Lung (tissue), 12 donors: ENCODE measurements around the gene SLC22A5. TPM values are rescaled to one million over a fixed set of nuclear protein-coding genes. Genes with fewer than 3 reads are reported as not detected.

Experiments used
- ATAC-seq: fragments of 200-7000 bp; cut with Tn5 transposase; one replicate; pipeline ENCODE4 v1.9.1; 2020; ENCODE audit warnings: moderate number of reproducible peaks; ENCODE audit not compliant: insufficient read depth, low FRiP score
- DNase-seq, 3 donors: peaks; one replicate each; pipeline ENCODE4 v3.0.0-alpha.2; 2013 to 2017
- H3K27ac ChIP-seq, 2 donors: one replicate each; pipeline ENCODE4 v1.5.1; 2013; ENCODE audit warnings: mild to moderate bottlenecking in 2 of 2, moderate library complexity in 2 of 2, control low read depth in 1 of 2, inconsistent platforms in 1 of 2, low read depth in 1 of 2, low read length in 1 of 2
- H3K27me3 ChIP-seq, 3 donors: one replicate each; pipeline ENCODE4 v1.5.1; 2013; ENCODE audit warnings: low read length in 2 of 3; ENCODE audit not compliant: control insufficient read depth in 3 of 3, insufficient read depth in 3 of 3
- H3K36me3 ChIP-seq, 4 donors: one replicate each; pipeline ENCODE4 v1.5.1; 2013; ENCODE audit warnings: low read length in 4 of 4, mild to moderate bottlenecking in 1 of 4, moderate library complexity in 1 of 4; ENCODE audit not compliant: control insufficient read depth in 4 of 4, insufficient read depth in 4 of 4
- H3K4me1 ChIP-seq, 5 donors: one replicate each; pipeline ENCODE4 v1.5.1; 2013; ENCODE audit warnings: low read length in 5 of 5, mild to moderate bottlenecking in 2 of 5, moderate library complexity in 1 of 5; ENCODE audit not compliant: control insufficient read depth in 5 of 5, insufficient read depth in 5 of 5
- H3K4me3 ChIP-seq: one replicate; pipeline ENCODE4 v1.5.1; 2013; ENCODE audit warnings: mild to moderate bottlenecking, control low read depth, moderate library complexity
- H3K9ac ChIP-seq, 2 donors: one replicate each; pipeline ENCODE4 v1.5.1; 2013; ENCODE audit warnings: low read length in 2 of 2, control low read depth in 1 of 2; ENCODE audit not compliant: insufficient read depth in 1 of 2
- H3K9me3 ChIP-seq, 4 donors: one replicate each; pipeline ENCODE4 v1.5.1; 2013; ENCODE audit warnings: low read length in 3 of 4, mild to moderate bottlenecking in 1 of 4, moderate library complexity in 1 of 4; ENCODE audit not compliant: control insufficient read depth in 4 of 4, insufficient read depth in 3 of 4
- WGBS, 2 donors: extraction: QIAGEN DNeasy Blood & Tissue Kit; methylation state at CpG; one replicate each; pipeline ENCODE4 v1.1.7; 2013; 5-methylcytosine and 5-hydroxymethylcytosine counted together
- polyA plus RNA-seq, 2 donors: library from polyadenylated mRNA; stranded (reverse); fragments of 200-250 nt; gene quantifications; one replicate each; pipeline ENCODE4 v1.2.1, GENCODE V29; 2013
- total RNA-seq, 2 donors: library from RNA; depleted of rRNA in 1 of 2; stranded (reverse); fragments of >200 nt in 1 of 2; gene quantifications; one replicate each; pipeline ENCODE4 v1.2.1, GENCODE V29; 2014 to 2021
- TF ChIP-seq, protein P1 (sequence below): IDR thresholded peaks from 2 replicates; pipeline ENCODE4 v1.5.1; 2012; ENCODE audit warnings: mild to moderate bottlenecking; ENCODE audit errors: control extremely low read depth, extremely low read depth
- donor health status: control.
- donor health status: control.
- donor health status: Bipolar disorder and iron deficiency.
- donor health status: healthy.
- donor health status: DM: yes; HTN: yes; CAD: no.

Gene SLC22A5
- total and polyA plus RNA-seq, 4 donors: 4.6 to 12.7 (median 7.9) TPM

DNA sequence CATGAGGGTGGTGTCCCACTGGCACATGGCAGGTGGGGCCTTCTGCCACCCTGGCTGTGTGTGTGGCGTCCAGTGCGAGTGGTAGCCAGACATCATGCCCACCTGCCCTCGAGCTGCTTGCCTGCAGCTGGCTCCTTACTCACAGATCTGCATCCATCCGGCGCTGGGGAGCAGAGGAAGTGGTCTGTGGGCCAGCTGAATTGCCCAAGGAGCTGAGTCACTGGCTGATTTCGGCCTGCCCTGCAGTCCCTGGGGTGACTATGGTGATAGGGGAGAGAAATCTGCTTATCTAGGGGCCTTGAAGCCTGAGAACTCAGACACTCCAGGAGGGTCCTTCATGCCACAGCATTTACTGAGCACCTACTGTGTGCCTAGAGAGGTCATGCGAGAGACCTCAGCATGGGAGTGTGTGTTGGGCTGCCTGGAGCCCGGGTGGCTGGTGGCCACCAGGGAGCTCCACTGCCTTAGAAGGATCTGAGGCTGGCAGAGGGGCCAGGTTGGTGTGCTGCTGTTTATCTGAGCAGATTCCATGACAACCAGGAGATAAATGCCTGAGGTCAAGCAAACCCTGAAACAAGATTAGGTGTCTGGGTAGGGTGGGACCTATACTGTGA is 57.1 kb downstream of the SLC22A5 start:
- no peak for DNase-seq
- WGBS, 2 donors: 24 to 37% methylated on average over 8 of the region's 8 CpGs
- no peak overlapping the region for H3K4me3 ChIP-seq

DNA sequence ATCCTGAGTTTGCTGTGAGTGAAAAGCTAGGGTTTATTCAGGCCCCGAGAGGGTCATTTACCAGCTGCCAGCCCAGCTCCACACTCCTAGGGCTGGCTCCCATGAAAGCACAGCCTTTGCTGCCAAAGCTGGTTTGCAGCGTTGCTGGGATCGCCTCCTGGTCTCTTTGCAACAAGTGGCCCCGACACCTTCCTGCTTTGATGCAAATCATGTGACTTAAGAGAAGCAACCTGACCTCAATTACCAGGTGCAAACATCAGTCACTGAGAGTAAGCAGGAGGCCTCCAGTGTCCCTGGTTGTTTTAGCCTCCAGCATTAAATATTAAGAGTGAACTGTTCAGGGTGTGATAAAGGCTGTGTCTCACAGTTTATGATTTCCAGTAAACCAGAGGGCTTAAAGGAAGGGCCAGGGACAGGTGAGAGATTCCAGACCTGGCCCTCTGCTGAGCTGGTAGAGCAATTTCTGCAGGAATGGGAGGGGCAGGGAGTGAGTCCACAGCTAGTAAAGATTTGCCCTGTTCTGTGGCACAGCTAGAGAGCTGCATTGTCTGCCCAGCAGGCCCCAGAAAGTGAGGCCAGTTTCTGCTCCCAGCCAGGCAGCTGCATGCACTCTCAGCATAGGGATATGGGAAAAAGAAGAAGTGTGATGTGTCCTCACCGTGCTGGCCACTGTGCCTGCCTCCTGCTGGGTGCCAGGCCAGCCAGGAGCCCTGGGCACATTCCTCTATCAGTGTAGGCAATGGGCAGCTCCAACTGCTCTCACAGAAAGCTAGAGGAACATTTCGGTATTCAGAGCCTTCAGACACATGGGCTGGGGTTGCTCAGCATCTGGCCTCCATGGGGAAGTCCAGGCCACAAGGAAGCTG is 58.0 kb downstream of the SLC22A5 start:
- H3K4me3 ChIP-seq: no peak overlapping the region

More for the DNA sequence above, 57.1 kb downstream of the SLC22A5 start:
- H3K4me1 ChIP-seq: peaks cover 11 to 49% (median 36%) of the 10 kb centered on the region in 5 donors
- H3K27ac ChIP-seq: peak overlapping the region; percentile 40 to 95
- H3K36me3 ChIP-seq: peaks cover 0 to 9% (median 0%) of the 10 kb centered on the region in 4 donors
- no peak overlapping the region for H3K9ac ChIP-seq
- no peaks in the 10 kb centered on the region for H3K27me3 ChIP-seq
- TF ChIP-seq, protein P1, sequence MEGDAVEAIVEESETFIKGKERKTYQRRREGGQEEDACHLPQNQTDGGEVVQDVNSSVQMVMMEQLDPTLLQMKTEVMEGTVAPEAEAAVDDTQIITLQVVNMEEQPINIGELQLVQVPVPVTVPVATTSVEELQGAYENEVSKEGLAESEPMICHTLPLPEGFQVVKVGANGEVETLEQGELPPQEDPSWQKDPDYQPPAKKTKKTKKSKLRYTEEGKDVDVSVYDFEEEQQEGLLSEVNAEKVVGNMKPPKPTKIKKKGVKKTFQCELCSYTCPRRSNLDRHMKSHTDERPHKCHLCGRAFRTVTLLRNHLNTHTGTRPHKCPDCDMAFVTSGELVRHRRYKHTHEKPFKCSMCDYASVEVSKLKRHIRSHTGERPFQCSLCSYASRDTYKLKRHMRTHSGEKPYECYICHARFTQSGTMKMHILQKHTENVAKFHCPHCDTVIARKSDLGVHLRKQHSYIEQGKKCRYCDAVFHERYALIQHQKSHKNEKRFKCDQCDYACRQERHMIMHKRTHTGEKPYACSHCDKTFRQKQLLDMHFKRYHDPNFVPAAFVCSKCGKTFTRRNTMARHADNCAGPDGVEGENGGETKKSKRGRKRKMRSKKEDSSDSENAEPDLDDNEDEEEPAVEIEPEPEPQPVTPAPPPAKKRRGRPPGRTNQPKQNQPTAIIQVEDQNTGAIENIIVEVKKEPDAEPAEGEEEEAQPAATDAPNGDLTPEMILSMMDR: no peak
- peak; percentile 80 for ATAC-seq
- H3K9me3 ChIP-seq: no peaks in the 10 kb centered on the region

DNA sequence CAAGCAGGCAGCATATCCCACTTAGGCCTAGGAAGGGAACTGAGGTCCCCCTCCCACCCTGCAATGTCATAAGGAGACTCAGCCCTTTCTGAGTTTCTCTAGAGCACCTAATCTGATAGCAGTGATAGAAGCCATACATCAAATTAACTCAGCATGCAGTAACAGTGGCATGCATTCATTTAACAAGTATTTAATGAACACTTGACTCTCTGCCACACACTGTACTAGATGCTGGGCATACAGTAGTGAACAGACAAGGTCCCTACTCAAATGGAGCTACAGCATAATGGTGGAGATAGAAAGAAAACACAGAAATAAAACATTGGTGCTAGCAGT is 58.6 kb downstream of the SLC22A5 start:
- no peak overlapping the region for H3K9ac ChIP-seq
- ATAC-seq: no peak
- TF ChIP-seq, protein P1: no peak

More for the DNA sequence above, 58.0 kb downstream of the SLC22A5 start:
- DNase-seq (peak in 1 of 3 donors; percentile 25), ATAC-seq (peak; percentile 36)
- H3K27ac ChIP-seq: peak overlapping the region; percentile 40 to 95
- H3K9me3 ChIP-seq: no peaks in the 10 kb centered on the region
- no peak overlapping the region for H3K9ac ChIP-seq
- H3K36me3 ChIP-seq: peaks cover 0 to 9% (median 0%) of the 10 kb centered on the region in 4 donors
- WGBS, 2 donors: 25 to 29% methylated on average over 6 of the region's 6 CpGs
- H3K27me3 ChIP-seq: no peaks in the 10 kb centered on the region
- TF ChIP-seq, protein P1: no peak
- peaks cover 11 to 52% (median 36%) of the 10 kb centered on the region in 5 donors for H3K4me1 ChIP-seq

More for the DNA sequence above, 58.6 kb downstream of the SLC22A5 start:
- Histone ChIP-seq H3K36me3 (peaks cover 0 to 9% (median 0%) of the 10 kb centered on the region in 4 donors), H3K4me3 (no peak overlapping the region), H3K27me3 (no peaks in the 10 kb centered on the region), H3K4me1 (peaks cover 11 to 47% (median 32%) of the 10 kb centered on the region in 5 donors), H3K9me3 (no peaks in the 10 kb centered on the region), H3K27ac (peak overlapping the region; percentile 40 to 95)
- no peak for DNase-seq
